DND-41 (cell line): ENCODE results near the gene SLC2A4RG.

Experiments used
- EZH2 ChIP-seq: IDR thresholded peaks from 3 replicates; pipeline ENCODE4 v1.6.1; 2012; ENCODE audit warnings: borderline replicate concordance, low read depth, mild to moderate bottlenecking, moderate library complexity, low read length, inconsistent platforms; ENCODE audit not compliant: severe bottlenecking
- TF ChIP-seq, protein P1 (sequence below): IDR thresholded peaks from 2 replicates; pipeline ENCODE4 v1.5.1; 2012; ENCODE audit warnings: borderline replicate concordance, low read length, moderate library complexity, mild to moderate bottlenecking; ENCODE audit not compliant: poor library complexity, severe bottlenecking; ENCODE audit errors: extremely low read depth

DNA sequence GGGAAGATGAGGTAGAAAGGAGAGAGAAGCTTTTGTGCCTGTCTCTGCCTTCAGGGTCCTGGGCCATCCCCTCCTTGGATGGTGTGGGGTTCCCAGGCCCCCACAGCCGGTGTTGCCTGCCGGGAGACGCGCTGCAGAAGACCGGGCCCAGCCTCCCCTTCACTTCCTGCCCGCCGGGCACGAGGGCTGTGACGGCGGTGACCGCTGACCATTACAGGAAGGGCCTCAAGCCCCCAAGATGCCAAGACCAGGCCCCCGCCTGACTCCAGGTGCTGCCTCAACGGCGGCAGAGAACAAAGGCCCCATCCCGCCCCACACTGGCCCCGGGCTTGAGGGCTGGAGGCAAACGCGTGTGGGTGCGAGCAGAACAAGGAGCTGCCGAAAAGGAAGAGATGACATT lies 53.3 kb downstream of the SLC2A4RG start:
- TF ChIP-seq, protein P1, sequence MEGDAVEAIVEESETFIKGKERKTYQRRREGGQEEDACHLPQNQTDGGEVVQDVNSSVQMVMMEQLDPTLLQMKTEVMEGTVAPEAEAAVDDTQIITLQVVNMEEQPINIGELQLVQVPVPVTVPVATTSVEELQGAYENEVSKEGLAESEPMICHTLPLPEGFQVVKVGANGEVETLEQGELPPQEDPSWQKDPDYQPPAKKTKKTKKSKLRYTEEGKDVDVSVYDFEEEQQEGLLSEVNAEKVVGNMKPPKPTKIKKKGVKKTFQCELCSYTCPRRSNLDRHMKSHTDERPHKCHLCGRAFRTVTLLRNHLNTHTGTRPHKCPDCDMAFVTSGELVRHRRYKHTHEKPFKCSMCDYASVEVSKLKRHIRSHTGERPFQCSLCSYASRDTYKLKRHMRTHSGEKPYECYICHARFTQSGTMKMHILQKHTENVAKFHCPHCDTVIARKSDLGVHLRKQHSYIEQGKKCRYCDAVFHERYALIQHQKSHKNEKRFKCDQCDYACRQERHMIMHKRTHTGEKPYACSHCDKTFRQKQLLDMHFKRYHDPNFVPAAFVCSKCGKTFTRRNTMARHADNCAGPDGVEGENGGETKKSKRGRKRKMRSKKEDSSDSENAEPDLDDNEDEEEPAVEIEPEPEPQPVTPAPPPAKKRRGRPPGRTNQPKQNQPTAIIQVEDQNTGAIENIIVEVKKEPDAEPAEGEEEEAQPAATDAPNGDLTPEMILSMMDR: no peak
- no peak for TF ChIP-seq EZH2
